Measurements from ENCODE around the gene SAT2. TPM values are rescaled to one million over a fixed set of nuclear protein-coding genes. Genes with fewer than 3 reads are reported as not detected.

SAT2 gene
- total RNA-seq, 1 donor from 2014 or later: 45.0 TPM

GRCh38 chr17:7579834-7580603 lies 47.6 kb downstream of the SAT2 start:
- no peak for DNase-seq
- Mint-ChIP-seq H3K4me3 (peak overlapping the region; percentile 25), H3K27ac (peak overlapping the region; percentile 89), H3K4me1 (peaks cover 90% of the 10 kb centered on the region), H3K9me3 (no peaks in the 10 kb centered on the region), H3K27me3 (no peaks in the 10 kb centered on the region), H3K36me3 (ENCODE audit: low read depth) (peaks cover 68% of the 10 kb centered on the region)
- CTCF ChIA-PET: interaction anchor here (3.5 kb wide), 1 partner anchor 9 kb away, joined by 22 read pairs; the partner anchor contains the start of gene SOX15
- intact Hi-C loops (cut with micrococcal nuclease): loop anchor here (10.0 kb wide), 1 partner anchor 535 kb away; the partner anchor contains the start of gene SLC16A11
- POLR2A ChIA-PET: interaction anchor here (0.6 to 3.1 kb wide), 25 partner anchors 9 to 797 kb away, joined by 3 to 36 read pairs (median 5); partner anchors contain the start of genes ACAP1, FXR2, POLR2A and SAT2
- TF ChIP-seq CTCF (IDR thresholded peaks at IDR 0.05): no peak
- no peak for ATAC-seq (ENCODE audit: low read depth)

GRCh38 chr17:7579001-7579833 lies 48.4 kb downstream of the SAT2 start, which contains the start of gene CD68:
CD68 (plus strand) TSS chr17:7579638; CDS start chr17:7579678, 40 bp downstream.
- peaks cover 73% of the 10 kb centered on the region for H3K36me3 Mint-ChIP-seq (ENCODE audit: low read depth)
- peak within 1 kb of the TSS; percentile 89 for H3K27ac Mint-ChIP-seq
- H3K4me1 Mint-ChIP-seq: peaks cover 90% of the 10 kb centered on the region
- POLR2A ChIA-PET: interaction anchor here (0.6 to 3.1 kb wide), 23 partner anchors 8 to 798 kb away, joined by 3 to 36 read pairs (median 5); partner anchors contain the start of genes ACAP1, FXR2, PHF23 and POLR2A
- intact Hi-C loops (cut with micrococcal nuclease): no loop called here
- no peaks in the 10 kb centered on the region for H3K27me3 Mint-ChIP-seq
- CTCF ChIA-PET: interaction anchor here (3.5 kb wide), 1 partner anchor 10 kb away, joined by 22 read pairs; the partner anchor contains the start of gene SOX15
- ATAC-seq (ENCODE audit: low read depth) (peak; percentile 75), DNase-seq (peak; percentile 61)
- no peak for TF ChIP-seq CTCF (IDR thresholded peaks at IDR 0.05)
- peak within 1 kb of the TSS; percentile 25 for H3K4me3 Mint-ChIP-seq
- no peaks in the 10 kb centered on the region for H3K9me3 Mint-ChIP-seq

- intact Hi-C loops (cut with micrococcal nuclease): no loop called here
- ATAC-seq (ENCODE audit: low read depth) (no peak), DNase-seq (no peak)
- no peak overlapping the region for H3K4me3 Mint-ChIP-seq
- peaks cover 77% of the 10 kb centered on the region for H3K36me3 Mint-ChIP-seq (ENCODE audit: low read depth)
- POLR2A ChIA-PET: interaction anchor here (0.7 to 6.8 kb wide), 4 partner anchors 8 to 110 kb away, joined by 3 to 57 read pairs (median 3); partner anchors contain the start of genes POLR2A, TP53 and WRAP53
- CTCF ChIA-PET: no interaction called here
- peaks cover 84% of the 10 kb centered on the region for H3K4me1 Mint-ChIP-seq
- peak overlapping the region; percentile 89 for H3K27ac Mint-ChIP-seq
- no peak for TF ChIP-seq CTCF (IDR thresholded peaks at IDR 0.05)
- H3K9me3 Mint-ChIP-seq: no peaks in the 10 kb centered on the region
- H3K27me3 Mint-ChIP-seq: no peaks in the 10 kb centered on the region
These were observed 50.1 kb downstream of the SAT2 start for GRCh38 chr17:7577327-7578199.

GRCh38 chr17:7576432-7576937 lies 51.1 kb downstream of the SAT2 start:
- H3K4me1 Mint-ChIP-seq: peaks cover 82% of the 10 kb centered on the region
- peaks cover 84% of the 10 kb centered on the region for H3K36me3 Mint-ChIP-seq (ENCODE audit: low read depth)
- H3K27ac Mint-ChIP-seq: peak overlapping the region; percentile 20
- POLR2A ChIA-PET: interaction anchor here (0.5 to 7.9 kb wide), 7 partner anchors 8 to 322 kb away, joined by 3 to 131 read pairs (median 7); partner anchors contain the start of genes MPDU1, POLR2A, TP53 and WRAP53
- H3K9me3 Mint-ChIP-seq: no peaks in the 10 kb centered on the region
- TF ChIP-seq CTCF (IDR thresholded peaks at IDR 0.05): no peak
- CTCF ChIA-PET: interaction anchor here (1.3 kb wide), 1 partner anchor 13 kb away, joined by 4 read pairs; no protein-coding TSS in a partner anchor
- no peak overlapping the region for H3K4me3 Mint-ChIP-seq
- intact Hi-C loops (cut with micrococcal nuclease): no loop called here
- H3K27me3 Mint-ChIP-seq: no peaks in the 10 kb centered on the region
- ATAC-seq (ENCODE audit: low read depth) (no peak), DNase-seq (no peak)

Other genes starting within 250 kb of the SAT2 start
- 3.5 and 5.8 TPM in 2 replicates for gene TNK1, start 246.7 kb downstream of the SAT2 start, total RNA-seq
- 31.7 and 35.2 TPM in 2 replicates for gene PLSCR3, start 233.3 kb downstream of the SAT2 start, total RNA-seq
- gene TMEM256, start 223.7 kb downstream of the SAT2 start, total RNA-seq: 98.2 and 117 TPM in 2 replicates
- gene NLGN2, start 220.0 kb downstream of the SAT2 start, total RNA-seq: 0.66 and 1.1 TPM in 2 replicates
- gene SPEM1, start 207.5 kb downstream of the SAT2 start, total RNA-seq: not detected in 2 replicates
- gene SPEM2, start 202.2 kb downstream of the SAT2 start, total RNA-seq: not detected in 2 replicates
- gene SPEM3, start 199.0 kb downstream of the SAT2 start, total RNA-seq: not detected in 2 replicates
- 13.4 and 14.8 TPM in 2 replicates for gene TMEM102, start 192.4 kb downstream of the SAT2 start, total RNA-seq
- 1.3 and 2.8 TPM in 2 replicates for gene FGF11, start 188.3 kb downstream of the SAT2 start, total RNA-seq
- gene CHRNB1, start 182.8 kb downstream of the SAT2 start, total RNA-seq: 5.9 and 6.0 TPM in 2 replicates
- 28.8 and 30.5 TPM in 2 replicates for gene ZBTB4, start 148.2 kb downstream of the SAT2 start, total RNA-seq
- not detected in 2 replicates for gene SLC35G6, start 146.4 kb downstream of the SAT2 start, total RNA-seq
- gene POLR2A, start 143.5 kb downstream of the SAT2 start, total RNA-seq: 148 and 162 TPM in 2 replicates
- 25.2 and 30.7 TPM in 2 replicates for gene TNFSF12, start 78.8 kb downstream of the SAT2 start, total RNA-seq
- 14.4 and 15.3 TPM in 2 replicates for gene TNFSF13, start 69.1 kb downstream of the SAT2 start, total RNA-seq
- gene SENP3, start 65.9 kb downstream of the SAT2 start, total RNA-seq: 49.6 and 55.8 TPM in 2 replicates
- 7.2 and 7.8 TPM in 2 replicates for gene CD68, start 48.2 kb downstream of the SAT2 start, total RNA-seq
- gene MPDU1, start 44.0 kb downstream of the SAT2 start, total RNA-seq: 50.7 and 58.9 TPM in 2 replicates
- 0.24 and 0.64 TPM in 2 replicates for gene SOX15, start 37.7 kb downstream of the SAT2 start, total RNA-seq
- gene FXR2, start 12.9 kb downstream of the SAT2 start, total RNA-seq: 27.5 and 32.4 TPM in 2 replicates
- gene SHBG, start 2.3 kb upstream of the SAT2 start, total RNA-seq: not detected in 2 replicates
- gene ATP1B2, start 23.1 kb upstream of the SAT2 start, total RNA-seq: not detected in 2 replicates
- 217 and 220 TPM in 2 replicates for gene TP53, start 59.7 kb upstream of the SAT2 start, total RNA-seq
- gene WRAP53, start 60.7 kb upstream of the SAT2 start, total RNA-seq: 17.1 and 17.6 TPM in 2 replicates
- not detected in 2 replicates for gene EFNB3, start 77.4 kb upstream of the SAT2 start, total RNA-seq
- gene DNAH2, start 89.9 kb upstream of the SAT2 start, total RNA-seq: not detected in 2 replicates
- gene KDM6B, start 206.4 kb upstream of the SAT2 start, total RNA-seq: 70.8 and 72.5 TPM in 2 replicates
- gene TMEM88, start 227.2 kb upstream of the SAT2 start, total RNA-seq: 3.2 and 7.1 TPM in 2 replicates
- gene NAA38, start 229.7 kb upstream of the SAT2 start, total RNA-seq: 36.0 and 47.9 TPM in 2 replicates
- gene CYB5D1, start 230.2 kb upstream of the SAT2 start, total RNA-seq: 5.4 and 6.1 TPM in 2 replicates